Neural crest cell (in vitro differentiated cells): ENCODE results near the gene CCT4. TPM values are rescaled to one million over a fixed set of nuclear protein-coding genes. Genes with fewer than 3 reads are reported as not detected.

Experiments used
- DNase-seq: peaks from one replicate; pipeline ENCODE4 v3.0.0; 2021; ENCODE audit warnings: low read depth, mixed read lengths, low spot score
- H3K27ac Mint-ChIP-seq: one replicate; pipeline ENCODE4 v1.8.0; 2021; ENCODE audit warnings: mild to moderate bottlenecking, mixed read lengths; ENCODE audit not compliant: unreplicated experiment
- H3K27me3 Mint-ChIP-seq: 2 replicates; pipeline ENCODE4 v1.8.0; 2021; ENCODE audit warnings: low read depth, mild to moderate bottlenecking, mixed read lengths
- H3K36me3 Mint-ChIP-seq: 2 replicates; pipeline ENCODE4 v1.8.0; 2021; ENCODE audit warnings: low read depth, mild to moderate bottlenecking, mixed read lengths
- H3K4me1 Mint-ChIP-seq: 2 replicates; pipeline ENCODE4 v1.8.0; 2021; ENCODE audit warnings: mixed read lengths
- H3K4me3 Mint-ChIP-seq: one replicate; pipeline ENCODE4 v1.8.0; 2021; ENCODE audit warnings: mild to moderate bottlenecking, mixed read lengths
- H3K9me3 Mint-ChIP-seq: 2 replicates; pipeline ENCODE4 v1.8.0; 2021; ENCODE audit warnings: mixed read lengths
- CTCF ChIP-seq: fragments of 200-600 bp; sonication (generic); conservative IDR thresholded peaks from 2 replicates; pipeline ENCODE4 v1.5.0; 2021; ENCODE audit warnings: antibody characterized with exemption, mild to moderate bottlenecking
- total RNA-seq: library from RNA; stranded (reverse); gene quantifications from 2 replicates; pipeline ENCODE4 v1.2.1, GENCODE V29; 2021

CCT4 gene
- total RNA-seq, 1 donor from 2014 or later: 277 TPM

GRCh38 chr2:61911510-61911909, 23.1 kb upstream of the CCT4 start:
- DNase-seq: no peak
- Mint-ChIP-seq H3K36me3 (no peaks in the 10 kb centered on the region), H3K9me3 (no peaks in the 10 kb centered on the region), H3K4me3 (peak overlapping the region; percentile 9), H3K27me3 (no peaks in the 10 kb centered on the region), H3K4me1 (no peaks in the 10 kb centered on the region), H3K27ac (no peak overlapping the region)
- TF ChIP-seq CTCF: peak; percentile 32

DNA sequence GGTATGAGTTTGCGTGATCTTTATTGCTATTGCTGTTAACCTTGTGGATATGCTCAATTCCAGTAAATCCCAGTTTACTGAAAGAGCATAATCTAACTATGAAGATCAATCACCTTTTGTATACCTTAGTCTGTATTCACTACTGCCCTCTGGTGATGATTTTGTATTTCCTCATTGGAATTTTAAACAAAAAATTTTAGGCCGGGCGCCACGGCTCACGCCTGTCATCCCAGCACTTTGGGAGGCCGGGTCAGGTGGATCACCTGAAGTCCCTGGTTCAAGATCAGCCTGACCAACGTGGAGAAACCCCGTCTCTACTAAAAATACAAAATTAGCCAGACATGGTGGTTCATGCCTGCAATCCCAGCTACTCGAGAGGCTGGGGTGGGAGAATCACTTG, 22.1 kb upstream of the CCT4 start:
- no peaks in the 10 kb centered on the region for H3K36me3 Mint-ChIP-seq
- H3K4me1 Mint-ChIP-seq: peaks cover 4% of the 10 kb centered on the region
- no peak overlapping the region for H3K4me3 Mint-ChIP-seq
- no peaks in the 10 kb centered on the region for H3K27me3 Mint-ChIP-seq
- peak; percentile 45 for TF ChIP-seq CTCF
- no peak for DNase-seq
- H3K9me3 Mint-ChIP-seq: no peaks in the 10 kb centered on the region
- H3K27ac Mint-ChIP-seq: no peak overlapping the region

DNA sequence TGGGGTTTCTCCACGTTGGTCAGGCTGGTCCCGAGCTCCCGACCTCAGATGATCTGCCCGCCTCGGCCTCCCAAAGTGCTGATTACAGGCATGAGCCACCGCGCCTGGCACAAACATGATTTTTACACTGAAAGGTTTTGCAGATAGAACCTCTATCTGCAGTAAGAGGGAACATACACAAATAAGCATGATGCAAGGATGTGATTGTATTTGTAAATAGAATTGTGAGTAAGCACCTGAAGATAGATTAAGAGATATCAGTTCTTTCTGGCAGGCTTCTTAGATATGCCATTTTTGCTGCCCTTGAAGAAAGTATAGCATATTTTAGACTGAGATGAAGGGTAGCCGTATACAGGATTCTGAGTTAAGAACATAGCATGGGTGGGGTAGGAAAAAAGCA, 20.7 kb upstream of the CCT4 start:
- Mint-ChIP-seq H3K27ac (no peak overlapping the region), H3K4me3 (peak overlapping the region; percentile 35), H3K4me1 (peaks cover 9% of the 10 kb centered on the region), H3K9me3 (no peaks in the 10 kb centered on the region), H3K36me3 (no peaks in the 10 kb centered on the region), H3K27me3 (no peaks in the 10 kb centered on the region)
- TF ChIP-seq CTCF: no peak
- no peak for DNase-seq

DNA sequence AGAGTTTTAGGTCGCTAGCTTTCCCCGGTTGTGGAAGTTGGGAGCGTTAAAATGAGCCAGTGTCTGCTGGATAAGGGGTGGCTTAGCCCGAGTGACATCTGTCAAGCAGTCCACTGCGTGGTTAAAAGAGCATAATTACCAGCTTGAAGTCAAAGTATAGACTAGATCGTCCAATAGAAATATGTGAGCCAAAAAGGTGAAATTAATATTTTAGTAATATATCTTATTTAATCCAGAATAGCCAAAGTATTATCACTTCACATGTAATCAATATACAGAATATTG, 17.7 kb upstream of the CCT4 start:
- Mint-ChIP-seq H3K4me3 (peak overlapping the region; percentile 98), H3K36me3 (no peaks in the 10 kb centered on the region), H3K4me1 (peaks cover 9% of the 10 kb centered on the region), H3K9me3 (no peaks in the 10 kb centered on the region), H3K27me3 (no peaks in the 10 kb centered on the region), H3K27ac (peak overlapping the region; percentile 57)
- no peak for DNase-seq
- TF ChIP-seq CTCF: no peak

- H3K27ac Mint-ChIP-seq: peak within 1 kb of the TSS; percentile 84
- no peaks in the 10 kb centered on the region for H3K27me3 Mint-ChIP-seq
- peak within 1 kb of the TSS; percentile 98 for H3K4me3 Mint-ChIP-seq
- TF ChIP-seq CTCF: no peak
- peaks cover 9% of the 10 kb centered on the region for H3K4me1 Mint-ChIP-seq
- H3K36me3 Mint-ChIP-seq: no peaks in the 10 kb centered on the region
- peak; percentile 65 for DNase-seq
- H3K9me3 Mint-ChIP-seq: no peaks in the 10 kb centered on the region
Measured at GRCh38 chr2:61905372-61906185, 17.1 kb upstream of the CCT4 start, which contains the start of gene COMMD1. TSS of gene COMMD1 (plus strand) at chr2:61905674. CDS start at chr2:61905679, 5 bp downstream.
